Hepatocyte (in vitro differentiated cells): Measurements from ENCODE around the gene PLA2G4E. TPM values are rescaled to one million over a fixed set of nuclear protein-coding genes. Genes with fewer than 3 reads are reported as not detected.

Experiments
- DNase-seq: peaks from one replicate; pipeline ENCODE4 v3.0.0-alpha.2; 2016; ENCODE audit warnings: low spot score
- H2AFZ ChIP-seq: fragments of 200-600 bp; sonication (generic); 2 replicates; pipeline ENCODE4 v1.6.0; 2016; ENCODE audit warnings: antibody characterized with exemption, mild to moderate bottlenecking
- H3K27ac ChIP-seq: fragments of 200-600 bp; sonication (generic); 2 replicates; pipeline ENCODE4 v1.5.1; 2016; ENCODE audit warnings: mild to moderate bottlenecking
- H3K27me3 ChIP-seq: fragments of 200-600 bp; sonication (generic); 2 replicates; pipeline ENCODE4 v1.6.1; 2016
- H3K36me3 ChIP-seq: fragments of 200-600 bp; sonication (generic); replicated peaks from 2 replicates; pipeline ENCODE4 v1.5.1; 2016; ENCODE audit warnings: low read depth; ENCODE audit not compliant: insufficient read depth
- H3K4me1 ChIP-seq: fragments of 200-600 bp; sonication (generic); 2 replicates; pipeline ENCODE4 v1.5.1; 2016; ENCODE audit warnings: mild to moderate bottlenecking, moderate library complexity; ENCODE audit not compliant: insufficient read depth
- H3K4me2 ChIP-seq: fragments of 200-600 bp; sonication (generic); 2 replicates; pipeline ENCODE4 v1.6.0; 2016
- H3K4me3 ChIP-seq: fragments of 200-600 bp; sonication (generic); 2 replicates; pipeline ENCODE4 v1.5.1; 2016; ENCODE audit warnings: mild to moderate bottlenecking
- H3K79me2 ChIP-seq: fragments of 200-600 bp; sonication (generic); 2 replicates; pipeline ENCODE4 v1.6.0; 2017; ENCODE audit warnings: mild to moderate bottlenecking
- H3K9me2 ChIP-seq: fragments of 200-600 bp; sonication (generic); replicated peaks from 2 replicates; pipeline ENCODE4 v1.6.0; 2017; ENCODE audit warnings: mild to moderate bottlenecking; ENCODE audit not compliant: insufficient read depth
- H3K9me3 ChIP-seq: fragments of 200-600 bp; sonication (generic); 2 replicates; pipeline ENCODE4 v1.5.1; 2016; ENCODE audit warnings: low read depth, mild to moderate bottlenecking
- H4K20me1 ChIP-seq: fragments of 200-600 bp; sonication (generic); 2 replicates; pipeline ENCODE4 v1.6.0; 2016; ENCODE audit warnings: mild to moderate bottlenecking; ENCODE audit not compliant: insufficient read depth, poor library complexity, severe bottlenecking
- CTCF ChIP-seq: fragments of 200-600 bp; sonication (generic); IDR thresholded peaks from 2 replicates; pipeline ENCODE4 v1.5.1; 2016; ENCODE audit warnings: antibody characterized with exemption, mild to moderate bottlenecking; ENCODE audit not compliant: poor library complexity
- EZH2 ChIP-seq: fragments of 200-600 bp; sonication (generic); IDR thresholded peaks from 2 replicates; pipeline ENCODE4 v1.6.1; 2016; ENCODE audit warnings: antibody characterized with exemption, mild to moderate bottlenecking, borderline replicate concordance
- EZH2phosphoT487 ChIP-seq: fragments of 200-600 bp; sonication (generic); IDR thresholded peaks from one replicate; pipeline ENCODE4 v1.6.1; 2018; ENCODE audit warnings: antibody characterized with exemption, mild to moderate bottlenecking, low read depth, moderate library complexity; ENCODE audit not compliant: unreplicated experiment, severe bottlenecking
- WGBS: methylation state at CpG from one replicate; pipeline ENCODE4 v1.1.6; 2016; ENCODE audit warnings: low lambda C conversion rate; ENCODE audit errors: missing lambda C conversion rate; 5-methylcytosine and 5-hydroxymethylcytosine counted together
- polyA plus RNA-seq: library from polyadenylated mRNA; unstranded; fragments of >200 nt; fragmentation: Nextera tagmentation; extraction: Ambion mirVana; gene quantifications from 2 replicates; pipeline ENCODE4 v1.2.1, GENCODE V29; 2016
- total RNA-seq: library from RNA; depleted of rRNA; stranded (reverse); fragments of >200 nt; gene quantifications from 2 replicates; pipeline ENCODE4 v1.2.3, GENCODE V29; 2014

The PLA2G4E gene
- total and polyA plus RNA-seq, 2 experiments from 2014 or later = 0.07 to 0.54 TPM

GRCh38 chr15:41965441-41966413, 55.1 kb downstream of the PLA2G4E start:
- no peak overlapping the region for H3K4me3 ChIP-seq
- no peaks in the 10 kb centered on the region for H3K36me3 ChIP-seq
- no peak for TF ChIP-seq EZH2phosphoT487
- no peak for TF ChIP-seq CTCF
- no peak for TF ChIP-seq EZH2
- H3K4me1 ChIP-seq = peaks cover 14% of the 10 kb centered on the region
- no peaks in the 10 kb centered on the region for H3K27me3 ChIP-seq
- no peaks in the 10 kb centered on the region for H3K9me3 ChIP-seq
- no peak overlapping the region for H3K27ac ChIP-seq
- H3K9me2 ChIP-seq = no peaks in the 10 kb centered on the region
- DNase-seq = no peak
- peaks cover 5% of the 10 kb centered on the region for H4K20me1 ChIP-seq
- 82% methylated on average over 11 of the region's 15 CpGs for WGBS
- no peak overlapping the region for H2AFZ ChIP-seq
- peaks cover 76% of the 10 kb centered on the region for H3K79me2 ChIP-seq
- H3K4me2 ChIP-seq = no peak overlapping the region

- Histone ChIP-seq H3K9me2 (no peaks in the 10 kb centered on the region), H3K4me2 (peak overlapping the region; percentile 56), H3K27me3 (no peaks in the 10 kb centered on the region), H4K20me1 (no peaks in the 10 kb centered on the region), H3K79me2 (peaks cover 60% of the 10 kb centered on the region), H2AFZ (no peak overlapping the region), H3K36me3 (no peaks in the 10 kb centered on the region), H3K9me3 (no peaks in the 10 kb centered on the region), H3K4me1 (peaks cover 23% of the 10 kb centered on the region), H3K4me3 (no peak overlapping the region), H3K27ac (peak overlapping the region; percentile 91)
- TF ChIP-seq EZH2phosphoT487 (no peak), EZH2 (no peak), CTCF (no peak)
- DNase-seq = no peak
- WGBS = 58% methylated on average over 1 of the region's 1 CpG
Measured at GRCh38 chr15:41961595-41962202, 59.1 kb downstream of the PLA2G4E start.

GRCh38 chr15:41961001-41961518, 59.8 kb downstream of the PLA2G4E start:
- DNase-seq = peak; percentile 66
- Histone ChIP-seq H3K36me3 (no peaks in the 10 kb centered on the region), H3K27me3 (no peaks in the 10 kb centered on the region), H3K79me2 (peaks cover 57% of the 10 kb centered on the region), H4K20me1 (no peaks in the 10 kb centered on the region), H3K4me1 (peaks cover 28% of the 10 kb centered on the region), H3K9me2 (no peaks in the 10 kb centered on the region), H3K4me2 (peak overlapping the region; percentile 56), H3K27ac (peak overlapping the region; percentile 91), H3K4me3 (no peak overlapping the region), H2AFZ (no peak overlapping the region), H3K9me3 (no peaks in the 10 kb centered on the region)
- TF ChIP-seq CTCF (no peak), EZH2phosphoT487 (no peak), EZH2 (no peak)
- 20% methylated on average over 2 of the region's 2 CpGs for WGBS
